Effector CD8-positive, alpha-beta T cell (primary cell): ENCODE data around the gene TANGO2.

Experiments
- DNase-seq: peaks from one replicate; lab custom pipeline; 2025; lab: John Stamatoyannopoulos, UW

TANGO2 gene

GRCh38 chr22:20012741-20013331, 8.1 kb upstream of the TANGO2 start:
- DNase-seq, result no peak

- DNase-seq, result peak; percentile 20
Observed at GRCh38 chr22:20013382-20013871, 7.5 kb upstream of the TANGO2 start.

- DNase-seq, result no peak
Observed at GRCh38 chr22:20014526-20015186, 6.3 kb upstream of the TANGO2 start.

- no peak for DNase-seq
Observed at GRCh38 chr22:20015187-20015625, 5.7 kb upstream of the TANGO2 start.

- no peak for DNase-seq
Observed at GRCh38 chr22:20015971-20016733, 4.8 kb upstream of the TANGO2 start.

- peak; percentile 87 for DNase-seq
Observed at GRCh38 chr22:20016734-20017621, 3.9 kb upstream of the TANGO2 start, which contains the start of gene ARVCF. Gene ARVCF, minus strand, starts transcription at chr22:20016823. Its CDS starts 26,029 bp downstream, at chr22:19990794.

- no peak for DNase-seq
Observed at GRCh38 chr22:20017622-20017958, 3.3 kb upstream of the TANGO2 start.

GRCh38 chr22:20018001-20018400, 2.9 kb upstream of the TANGO2 start:
- DNase-seq, result no peak

- no peak for DNase-seq
Observed at GRCh38 chr22:20019661-20020532, 1.0 kb upstream of the TANGO2 start.

- peak; percentile 26 for DNase-seq
Observed at GRCh38 chr22:20021196-20022181, 579 bp downstream of the TANGO2 start.

- no peak for DNase-seq
Observed at GRCh38 chr22:20022231-20022977, 1.5 kb downstream of the TANGO2 start.

GRCh38 chr22:20022978-20023613, 2.2 kb downstream of the TANGO2 start:
- DNase-seq, result no peak

- DNase-seq, result no peak
Observed at GRCh38 chr22:20024225-20024624, 3.3 kb downstream of the TANGO2 start.

- no peak for DNase-seq
Observed at GRCh38 chr22:20024650-20025397, 3.9 kb downstream of the TANGO2 start.

- DNase-seq, result no peak
Observed at GRCh38 chr22:20025401-20026203, 4.7 kb downstream of the TANGO2 start.

GRCh38 chr22:20026204-20026908, 5.4 kb downstream of the TANGO2 start:
- no peak for DNase-seq
